H1 (cell line): ENCODE measurements around the gene RHOT1. TPM values are rescaled to one million over a fixed set of nuclear protein-coding genes. Genes with fewer than 3 reads are reported as not detected.
A peak's percentile ranks its signal among the peaks of the same experiment; 100 is the strongest.

ENCODE experiments used
- CTCF ChIA-PET: fragments of 300-600 bp; sonication (Branson Sonifier 250); formaldehyde crosslinking; loops from one replicate; lab custom pipeline; 2021; ENCODE audit not compliant: partially characterized antibody; lab: Charles Lee
- POLR2A ChIA-PET: fragments of 300-600 bp; sonication (Branson Sonifier 250); formaldehyde crosslinking; loops from one replicate; lab custom pipeline; 2021; ENCODE audit warnings: inconsistent platforms; ENCODE audit not compliant: partially characterized antibody; lab: Charles Lee
- DNase-seq, 2 experiments: peaks; one replicate each; pipeline versions ENCODE4 v3.0.0 to v3.0.0-alpha.2; 2010 to 2022; ENCODE audit warnings: low spot score in 2 of 2, low read depth in 1 of 2, mixed read lengths in 1 of 2
- FAIRE-seq: peaks from 2 replicates; lab custom pipeline; 2011; peaks lifted over from hg19 to GRCh38; lab: Jason Lieb, UNC
- H2AFZ ChIP-seq: 2 replicates; pipeline ENCODE4 v1.8.1; 2012; ENCODE audit warnings: low read length, inconsistent platforms
- H2AK5ac ChIP-seq: 2 replicates; pipeline ENCODE4 v1.6.1; 2013; ENCODE audit warnings: low read depth, low read length
- H2BK120ac ChIP-seq: replicated peaks from 2 replicates; pipeline ENCODE3; 2013; ENCODE audit warnings: low read depth, low read length, inconsistent platforms
- H2BK12ac ChIP-seq: 2 replicates; pipeline ENCODE4 v1.6.1; 2013; ENCODE audit warnings: low read depth, low read length
- H2BK15ac ChIP-seq: 2 replicates; pipeline ENCODE4 v1.6.1; 2013; ENCODE audit warnings: low read length
- H2BK20ac ChIP-seq: 2 replicates; pipeline ENCODE4 v1.6.1; 2013; ENCODE audit warnings: low read length
- H2BK5ac ChIP-seq: 2 replicates; pipeline ENCODE4 v1.6.1; 2013; ENCODE audit warnings: low read depth, low read length
- H3K14ac ChIP-seq: 2 replicates; pipeline ENCODE4 v1.6.1; 2013; ENCODE audit warnings: inconsistent platforms; ENCODE audit not compliant: insufficient read length
- H3K18ac ChIP-seq: 2 replicates; pipeline ENCODE4 v1.6.1; 2013; ENCODE audit warnings: low read length; ENCODE audit errors: extremely low read depth
- H3K23ac ChIP-seq: 2 replicates; pipeline ENCODE4 v1.6.1; 2013; ENCODE audit warnings: inconsistent platforms; ENCODE audit not compliant: insufficient read length
- H3K23me2 ChIP-seq: 2 replicates; pipeline ENCODE4 v1.6.1; 2013; ENCODE audit warnings: low read depth, low read length
- H3K27ac ChIP-seq: 2 replicates; pipeline ENCODE4 v1.6.1; 2011; ENCODE audit warnings: low read depth, low read length, inconsistent platforms
- H3K27me3 ChIP-seq, 4 experiments: replicated peaks in 1 of 4; 1 replicate in 1 of 4; 2 replicates in 3 of 4; pipeline versions ENCODE4 v1.6.1 to v1.8.1; 2011 to 2013; ENCODE audit warnings: low read length in 3 of 4, mild to moderate bottlenecking in 3 of 4, inconsistent platforms in 2 of 4, mixed read lengths in 2 of 4, moderate library complexity in 1 of 4; ENCODE audit not compliant: control insufficient read depth in 3 of 4, insufficient read depth in 3 of 4; ENCODE audit errors: extremely low read depth in 1 of 4
- H3K36me3 ChIP-seq, 4 experiments: 2 replicates each; pipeline versions ENCODE4 v1.6.1 to v1.8.1; 2011 to 2013; ENCODE audit warnings: mild to moderate bottlenecking in 4 of 4, low read length in 3 of 4, moderate library complexity in 2 of 4, control low read depth in 1 of 4, inconsistent platforms in 1 of 4; ENCODE audit not compliant: insufficient read depth in 4 of 4, control insufficient read depth in 2 of 4
- H3K4ac ChIP-seq: replicated peaks from 2 replicates; pipeline ENCODE3; 2013; ENCODE audit warnings: low read length, low read depth, mixed read lengths, inconsistent platforms; ENCODE audit not compliant: insufficient read length
- H3K4me1 ChIP-seq, 4 experiments: replicated peaks in 1 of 4; 1 replicate in 1 of 4; 2 replicates in 3 of 4; pipeline versions ENCODE4 v1.6.1 to v1.8.1; 2011 to 2013; ENCODE audit warnings: low read length in 3 of 4, inconsistent platforms in 2 of 4, mixed read lengths in 1 of 4; ENCODE audit not compliant: insufficient read depth in 4 of 4, control insufficient read depth in 3 of 4
- H3K4me2 ChIP-seq, 2 experiments: 2 replicates each; pipeline versions ENCODE4 v1.6.1 to v1.8.1; 2011 to 2013; ENCODE audit warnings: low read depth in 2 of 2, low read length in 2 of 2, control low read depth in 1 of 2, inconsistent platforms in 1 of 2, mild to moderate bottlenecking in 1 of 2; ENCODE audit not compliant: insufficient read depth in 1 of 2
- H3K4me3 ChIP-seq, 4 experiments: fragments of 200-600, 300-600 bp in 1 of 4; sonication (generic), shearing (Covaris generic), sonication (Bioruptor Twin) in 1 of 4; 2 replicates each; pipeline versions ENCODE4 v1.5.1 to v1.8.1; 2011 to 2016; ENCODE audit warnings: low read length in 4 of 4, low read depth in 3 of 4, control low read depth in 2 of 4, inconsistent platforms in 2 of 4, mild to moderate bottlenecking in 2 of 4, mixed read lengths in 1 of 4, moderate library complexity in 1 of 4; ENCODE audit not compliant: insufficient read depth in 2 of 4; ENCODE audit errors: extremely low read depth in 1 of 4
- H3K56ac ChIP-seq: replicated peaks from 2 replicates; pipeline ENCODE3; 2013; ENCODE audit warnings: low read depth, mild to moderate bottlenecking, mixed read lengths, low read length, inconsistent platforms; ENCODE audit not compliant: insufficient read length
- H3K79me1 ChIP-seq: 2 replicates; pipeline ENCODE4 v1.6.1; 2013; ENCODE audit warnings: low read depth, low read length, control low read depth
- H3K79me2 ChIP-seq, 2 experiments: 2 replicates each; pipeline versions ENCODE4 v1.6.1 to v1.8.1; 2012 to 2013; ENCODE audit warnings: low read length in 2 of 2, mild to moderate bottlenecking in 2 of 2, inconsistent platforms in 1 of 2; ENCODE audit not compliant: insufficient read depth in 2 of 2, control insufficient read depth in 1 of 2
- H3K9ac ChIP-seq, 4 experiments: replicated peaks in 1 of 4; 1 replicate in 1 of 4; 2 replicates in 3 of 4; pipeline versions ENCODE4 v1.6.1 to v1.8.1; 2011 to 2013; ENCODE audit warnings: low read depth in 3 of 4, low read length in 3 of 4, control low read depth in 2 of 4, mild to moderate bottlenecking in 2 of 4, moderate library complexity in 2 of 4, inconsistent platforms in 1 of 4; ENCODE audit errors: extremely low read depth in 1 of 4
- H3K9me3 ChIP-seq, 2 experiments: 2 replicates each; pipeline versions ENCODE4 v1.6.1 to v1.8.1; 2012 to 2013; ENCODE audit warnings: mild to moderate bottlenecking in 2 of 2, moderate library complexity in 2 of 2, control low read depth in 1 of 2, inconsistent platforms in 1 of 2, low read depth in 1 of 2, low read length in 1 of 2, mixed read lengths in 1 of 2; ENCODE audit not compliant: insufficient read depth in 2 of 2
- H4K20me1 ChIP-seq, 2 experiments: replicated peaks in 1 of 2; 2 replicates each; pipeline versions ENCODE3 to v1.8.1; 2011 to 2013; ENCODE audit warnings: inconsistent platforms in 2 of 2, low read length in 2 of 2, mild to moderate bottlenecking in 1 of 2; ENCODE audit not compliant: insufficient read depth in 2 of 2, control insufficient read depth in 1 of 2
- H4K5ac ChIP-seq: 2 replicates; pipeline ENCODE4 v1.6.1; 2013; ENCODE audit warnings: low read length, low read depth, mixed read lengths, inconsistent platforms; ENCODE audit not compliant: insufficient read length
- H4K8ac ChIP-seq: 2 replicates; pipeline ENCODE4 v1.8.0; 2013; ENCODE audit warnings: mild to moderate bottlenecking, moderate library complexity, low read length, inconsistent platforms; ENCODE audit not compliant: insufficient read depth; ENCODE audit errors: extremely low read depth
- H4K91ac ChIP-seq: replicated peaks from 2 replicates; pipeline ENCODE3; 2013; ENCODE audit warnings: low read length, mixed read lengths, inconsistent platforms; ENCODE audit not compliant: insufficient read length
- ATF2 ChIP-seq: IDR thresholded peaks from 2 replicates; pipeline ENCODE4 v1.6.1; 2012; ENCODE audit warnings: low read length, inconsistent platforms
- CHD1 ChIP-seq: IDR thresholded peaks from 2 replicates; pipeline ENCODE4 v1.6.1; 2012; ENCODE audit warnings: low read depth, low read length, improper control_type of control experiment
- CTCF ChIP-seq, 3 experiments: IDR thresholded peaks; 1 replicate in 2 of 3; 2 replicates in 1 of 3; pipeline versions ENCODE4 v1.5.1 to v1.6.1; 2011; ENCODE audit warnings: low read length in 3 of 3, mild to moderate bottlenecking in 3 of 3, inconsistent platforms in 2 of 3, low read depth in 1 of 3, moderate library complexity in 1 of 3; ENCODE audit not compliant: insufficient read depth in 1 of 3; ENCODE audit errors: control extremely low read depth in 1 of 3
- RAD21 ChIP-seq, 2 experiments: IDR thresholded peaks in 1 of 2; conservative IDR thresholded peaks in 1 of 2; 2 replicates each; pipeline ENCODE4 v1.6.1; 2011; ENCODE audit warnings: low read depth in 2 of 2, low read length in 2 of 2, improper control_type of control experiment in 1 of 2, inconsistent platforms in 1 of 2, mild to moderate bottlenecking in 1 of 2, moderate library complexity in 1 of 2
- SIX5 ChIP-seq: IDR thresholded peaks from 2 replicates; pipeline ENCODE4 v1.6.1; 2011; ENCODE audit warnings: mild to moderate bottlenecking, low read depth, low read length
- SP1 ChIP-seq: IDR thresholded peaks from 2 replicates; pipeline ENCODE4 v1.6.1; 2011; ENCODE audit warnings: low read depth, low read length
- SP2 ChIP-seq: IDR thresholded peaks from 2 replicates; pipeline ENCODE4 v1.6.1; 2012; ENCODE audit warnings: mild to moderate bottlenecking, low read length, inconsistent platforms
- SUZ12 ChIP-seq: fragments of 200-600 bp; sonication (generic); IDR thresholded peaks from 2 replicates; pipeline ENCODE4 v1.6.1; 2012; ENCODE audit warnings: mild to moderate bottlenecking, inconsistent platforms, low read length, moderate library complexity, mixed read lengths
- YY1 ChIP-seq: IDR thresholded peaks from 2 replicates; pipeline ENCODE4 v1.6.1; 2011; ENCODE audit warnings: low read depth, mild to moderate bottlenecking, low read length
- ZNF274 ChIP-seq: IDR thresholded peaks from 2 replicates; pipeline ENCODE4 v1.7.0; 2012; ENCODE audit warnings: low read length, borderline replicate concordance; ENCODE audit errors: extremely low read depth
- WGBS, 2 experiments: shearing (Covaris generic) in 1 of 2; methylation state at CpG; one replicate each; pipeline versions ENCODE4 v1.1.6 to v1.1.7; 2013 to 2015; ENCODE audit warnings: low lambda C conversion rate in 2 of 2, mixed read lengths in 2 of 2, inconsistent platforms in 1 of 2, low coverage in 1 of 2, missing lambda C conversion rate in 1 of 2; ENCODE audit not compliant: insufficient replicate concordance in 2 of 2, insufficient coverage in 1 of 2, insufficient read length in 1 of 2; ENCODE audit errors: extremely low coverage in 1 of 2, missing lambda C conversion rate in 1 of 2; 5-methylcytosine and 5-hydroxymethylcytosine counted together
- polyA plus RNA-seq, 7 experiments: library from polyadenylated mRNA; depleted of rRNA in 3 of 7; stranded (reverse) in 5 of 7; unstranded in 2 of 7; fragments of >200 nt in 5 of 7; fragments of 200-250 nt in 2 of 7; gene quantifications; 1 replicate in 5 of 7; 2 replicates in 1 of 7; 4 replicates in 1 of 7; pipeline versions ENCODE4 v1.2.1 to v1.2.3, GENCODE V29; 2011 to 2013; ENCODE audit warnings: missing spikeins in 2 of 7, mixed read lengths in 2 of 7
- total RNA-seq: library from RNA; stranded (reverse); fragmentation: NEBNext Ultra II Directional; extraction: Animal tissue kit (Norgen Biotek cat#: 25700); gene quantifications from 2 replicates; pipeline ENCODE4 v1.2.1, GENCODE V29; 2021

The RHOT1 gene
- total and polyA plus RNA-seq, 2 of the 8 experiments (the other 6 are each of a cell fraction or from before 2014, with no cell fraction given): 34.2 to 38.2 TPM

DNA sequence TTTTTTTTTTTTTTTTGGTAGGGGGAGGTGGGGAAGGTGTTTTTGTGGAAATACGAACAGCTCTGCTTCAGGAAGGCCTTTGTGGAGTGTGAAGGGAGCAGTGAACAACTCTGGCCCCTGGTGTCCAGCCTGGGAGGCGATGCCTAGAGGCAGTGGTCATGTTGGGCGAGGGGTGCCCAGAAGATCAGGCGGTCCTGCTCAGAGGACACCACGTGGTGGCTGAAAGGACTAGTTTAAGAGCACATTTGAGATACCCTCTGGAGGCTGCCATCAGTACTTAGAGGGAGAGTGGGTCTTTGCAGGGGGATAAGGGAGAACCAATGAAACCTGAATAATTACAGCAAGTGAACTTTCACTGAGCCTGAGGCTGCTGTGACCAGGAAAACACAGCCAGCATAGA is 40.1 kb upstream of the RHOT1 start:
- no peak for FAIRE-seq
- Histone ChIP-seq H3K23ac (no peak overlapping the region), H4K8ac (no peak overlapping the region), H2AK5ac (no peak overlapping the region), H2BK20ac (no peak overlapping the region), H3K14ac (no peak overlapping the region), H3K56ac (no peak overlapping the region), H3K18ac (no peak overlapping the region), H3K9ac (no peak overlapping the region), H3K4me1 (peaks cover 0 to 6% (median 4%) of the 10 kb centered on the region in 4 experiments; a peak in 4 of 7 replicates), H3K4ac (no peak overlapping the region), H2BK12ac (no peak overlapping the region), H2AFZ (no peak overlapping the region), H3K4me3 (no peak overlapping the region), H3K27me3 (no peaks in the 10 kb centered on the region), H3K27ac (no peak overlapping the region), H3K79me1 (no peaks in the 10 kb centered on the region), H3K9me3 (no peaks in the 10 kb centered on the region), H3K36me3 (peaks cover 0 to 2% (median 0%) of the 10 kb centered on the region in 4 experiments; a peak in 1 of 8 replicates), H2BK5ac (no peak overlapping the region), H4K20me1 (no peaks in the 10 kb centered on the region), H3K23me2 (no peaks in the 10 kb centered on the region), H3K79me2 (no peaks in the 10 kb centered on the region), H2BK120ac (no peak overlapping the region), H4K5ac (no peak overlapping the region), H2BK15ac (no peak overlapping the region), H3K4me2 (no peak overlapping the region), H4K91ac (peak overlapping the region; percentile 52)
- DNase-seq: peak in 1 of 2 experiments; percentile 43
- ChIA-PET POLR2A (interaction anchor here (0.8 kb wide), 1 partner anchor 22 kb away, joined by 3 read pairs; no protein-coding TSS in a partner anchor), CTCF (interaction anchor here (0.6 to 3.4 kb wide), 4 partner anchors 11 to 838 kb away, joined by 3 to 16 read pairs (median 4); no protein-coding TSS in a partner anchor)
- WGBS, 2 experiments: 84% methylated on average over 4 of the region's 5 CpGs; no CpG with 5 or more reads in 1 of the 2 experiments
- TF ChIP-seq SIX5 (no peak), SUZ12 (no peak), RAD21 (IDR thresholded peaks at IDR 0.05 in 1 of 2, conservative IDR thresholded peaks at IDR 0.05 in 1 of 2; ENCODE audit: low read depth in 2 of 2, low read length in 2 of 2) (no peak), CHD1 (no peak), CTCF (IDR thresholded peaks at IDR 0.05; ENCODE audit: control extremely low read depth in 1 of 3, insufficient read depth in 1 of 3, low read depth in 1 of 3, low read length in 3 of 3) (no peak), SP2 (no peak), YY1 (no peak), ZNF274 (no peak), SP1 (no peak), ATF2 (no peak)
